HG03521 (cell line): Measurements from ENCODE around the gene CYP2S1.
"Not testable (repeated sequence)": the region's sequence is repeated elsewhere in the genome, so short reads cannot be mapped to it uniquely, and the experiment has no call there.

Experiments used
- ATAC-seq: cut with Tn5 transposase; IDR thresholded peaks from one replicate; pipeline ENCODE4 v1.9.1; 2021; ENCODE audit warnings: mild to moderate bottlenecking, moderate library complexity; ENCODE audit not compliant: unreplicated experiment

Gene CYP2S1

GRCh38 chr19:41192574-41193429, at the start of gene CYP2S1:
Gene CYP2S1, plus strand, starts transcription at chr19:41193219. Its CDS starts 46 bp downstream, at chr19:41193265.
- no peak for ATAC-seq

- no peak for ATAC-seq
Observed at GRCh38 chr19:41144403-41144802, 48.6 kb upstream of the CYP2S1 start.

GRCh38 chr19:41149831-41150230, 43.2 kb upstream of the CYP2S1 start:
- no peak for ATAC-seq

- not testable (repeated sequence) for ATAC-seq
Observed at GRCh38 chr19:41150986-41151385, 42.0 kb upstream of the CYP2S1 start.

GRCh38 chr19:41154060-41154459, 39.0 kb upstream of the CYP2S1 start:
- ATAC-seq: no peak

- no peak for ATAC-seq
Observed at GRCh38 chr19:41156207-41156606, 36.8 kb upstream of the CYP2S1 start.

GRCh38 chr19:41159881-41160280, 33.1 kb upstream of the CYP2S1 start:
- no peak for ATAC-seq

- ATAC-seq: no peak
Observed at GRCh38 chr19:41161903-41162302, 31.1 kb upstream of the CYP2S1 start.

GRCh38 chr19:41166944-41167804, 25.8 kb upstream of the CYP2S1 start:
- ATAC-seq: no peak

- ATAC-seq: no peak
Observed at GRCh38 chr19:41172297-41173164, 20.5 kb upstream of the CYP2S1 start.

- no peak for ATAC-seq
Observed at GRCh38 chr19:41174297-41174928, 18.6 kb upstream of the CYP2S1 start.

- ATAC-seq: no peak
Observed at GRCh38 chr19:41175801-41176777, 16.9 kb upstream of the CYP2S1 start.

- not testable (repeated sequence) for ATAC-seq
Observed at GRCh38 chr19:41180173-41180572, 12.8 kb upstream of the CYP2S1 start.

- ATAC-seq: no peak
Observed at GRCh38 chr19:41186971-41187883, 5.8 kb upstream of the CYP2S1 start.

- no peak for ATAC-seq
Observed at GRCh38 chr19:41187884-41188279, 5.1 kb upstream of the CYP2S1 start.

- ATAC-seq: no peak
Observed at GRCh38 chr19:41189425-41190065, 3.5 kb upstream of the CYP2S1 start.

GRCh38 chr19:41193430-41194156, 574 bp downstream of the CYP2S1 start:
- no peak for ATAC-seq
